ENCODE data around the gene SALL2.

DNA sequence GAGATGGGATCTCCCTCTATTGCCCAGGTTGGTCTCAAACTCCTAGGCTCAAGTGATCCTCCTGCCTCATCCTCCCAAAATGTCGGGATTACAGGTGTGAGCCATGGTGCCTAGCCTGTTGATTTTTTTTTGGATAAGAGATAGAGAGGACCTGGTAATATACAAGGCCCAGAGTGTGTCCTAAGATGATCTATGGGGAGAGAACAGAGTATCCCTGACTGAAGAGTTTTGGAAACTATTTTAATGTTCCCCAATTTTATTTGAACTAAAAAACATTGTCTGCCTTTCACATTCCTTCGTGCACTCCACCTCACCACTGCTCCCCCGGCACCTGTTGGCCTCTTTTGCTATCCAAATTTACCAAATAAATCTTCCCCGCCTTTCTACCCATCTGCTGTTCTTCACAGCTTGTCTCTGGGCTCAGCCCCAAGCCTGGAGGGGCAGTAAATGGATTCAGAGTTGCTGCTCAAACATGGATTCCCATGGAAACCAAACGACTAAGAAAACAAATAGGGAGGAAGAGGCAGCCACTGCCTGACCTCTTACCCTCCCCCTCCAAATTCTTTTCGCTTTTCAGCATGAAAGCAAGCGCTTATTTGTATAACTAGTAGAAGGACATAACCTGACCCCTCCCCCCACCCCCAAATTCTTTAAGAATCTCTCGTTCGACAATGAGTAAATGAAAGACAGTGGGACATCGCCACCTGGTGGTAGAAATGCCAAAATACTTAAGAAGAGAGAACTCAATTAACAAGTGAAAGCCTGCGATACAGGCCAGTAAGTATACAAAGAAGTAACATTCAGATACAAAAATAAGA, 31.1 kb upstream of the SALL2 start:
- TF ChIP-seq, protein P1, sequence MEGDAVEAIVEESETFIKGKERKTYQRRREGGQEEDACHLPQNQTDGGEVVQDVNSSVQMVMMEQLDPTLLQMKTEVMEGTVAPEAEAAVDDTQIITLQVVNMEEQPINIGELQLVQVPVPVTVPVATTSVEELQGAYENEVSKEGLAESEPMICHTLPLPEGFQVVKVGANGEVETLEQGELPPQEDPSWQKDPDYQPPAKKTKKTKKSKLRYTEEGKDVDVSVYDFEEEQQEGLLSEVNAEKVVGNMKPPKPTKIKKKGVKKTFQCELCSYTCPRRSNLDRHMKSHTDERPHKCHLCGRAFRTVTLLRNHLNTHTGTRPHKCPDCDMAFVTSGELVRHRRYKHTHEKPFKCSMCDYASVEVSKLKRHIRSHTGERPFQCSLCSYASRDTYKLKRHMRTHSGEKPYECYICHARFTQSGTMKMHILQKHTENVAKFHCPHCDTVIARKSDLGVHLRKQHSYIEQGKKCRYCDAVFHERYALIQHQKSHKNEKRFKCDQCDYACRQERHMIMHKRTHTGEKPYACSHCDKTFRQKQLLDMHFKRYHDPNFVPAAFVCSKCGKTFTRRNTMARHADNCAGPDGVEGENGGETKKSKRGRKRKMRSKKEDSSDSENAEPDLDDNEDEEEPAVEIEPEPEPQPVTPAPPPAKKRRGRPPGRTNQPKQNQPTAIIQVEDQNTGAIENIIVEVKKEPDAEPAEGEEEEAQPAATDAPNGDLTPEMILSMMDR (IDR thresholded peaks at IDR 0.05), result peak; percentile 67 to 73 (median 68)
- TF ChIP-seq POLR2A (IDR thresholded peaks at IDR 0.05), result no peak
